Activated CD4-positive, alpha-beta T cell treated with anti-CD3 and anti-CD28 coated beads, Interleukin-2, amount 10 ng/mL, durations not matched to agents 7 days and 5 days (primary cell): ENCODE data around the gene NCKAP5L. TPM values are rescaled to one million over a fixed set of nuclear protein-coding genes. Genes with fewer than 3 reads are reported as not detected.
"Not testable (repeated sequence)": the region's sequence is repeated elsewhere in the genome, so short reads cannot be mapped to it uniquely, and the experiment has no call there.

ENCODE experiments used
- CTCF ChIA-PET: fragments of 350-600 bp; sonication (Branson Sonifier 250); formaldehyde crosslinking; loops from one replicate; lab custom pipeline; 2021; ENCODE audit warnings: antibody characterized with exemption; lab: Charles Lee
- POLR2A ChIA-PET: fragments of 350-600 bp; sonication (Branson Sonifier 250); formaldehyde crosslinking; loops from one replicate; lab custom pipeline; 2021; ENCODE audit warnings: antibody characterized with exemption; lab: Charles Lee
- DNase-seq: peaks from one replicate; pipeline ENCODE4 v3.0.0-alpha.2; 2020
- H3K27ac Mint-ChIP-seq: one replicate; pipeline ENCODE4 v1.8.0; 2021; ENCODE audit warnings: mild to moderate bottlenecking, moderate library complexity, mixed read lengths
- H3K27me3 Mint-ChIP-seq: one replicate; pipeline ENCODE4 v1.8.0; 2021; ENCODE audit warnings: mixed read lengths
- H3K36me3 Mint-ChIP-seq: one replicate; pipeline ENCODE4 v1.8.0; 2021; ENCODE audit warnings: low read depth, mixed read lengths
- H3K4me1 Mint-ChIP-seq: one replicate; pipeline ENCODE4 v1.8.0; 2021; ENCODE audit warnings: mixed read lengths
- H3K4me3 Mint-ChIP-seq: one replicate; pipeline ENCODE4 v1.8.0; 2021; ENCODE audit warnings: mild to moderate bottlenecking, moderate library complexity, mixed read lengths
- H3K9me3 Mint-ChIP-seq: one replicate; pipeline ENCODE4 v1.8.0; 2021; ENCODE audit warnings: mixed read lengths
- total RNA-seq, 2 experiments: library from RNA; stranded (reverse); gene quantifications; one replicate each; pipeline ENCODE4 v1.2.3, GENCODE V29; 2021

Gene NCKAP5L
- total RNA-seq, 2 experiments from 2014 or later = 4.0 to 4.5 TPM

- H3K9me3 Mint-ChIP-seq = no peaks in the 10 kb centered on the region
- H3K27me3 Mint-ChIP-seq = peaks cover 17% of the 10 kb centered on the region
- ChIA-PET POLR2A (no interaction called here), CTCF (interaction anchor here (1.0 to 3.5 kb wide), 10 partner anchors 14 to 115 kb away, joined by 3 to 13 read pairs (median 6); partner anchors contain the start of gene TMBIM6)
- H3K27ac Mint-ChIP-seq = no peak overlapping the region
- DNase-seq = no peak
- no peak overlapping the region for H3K4me3 Mint-ChIP-seq
- H3K4me1 Mint-ChIP-seq = peaks cover 13% of the 10 kb centered on the region
- H3K36me3 Mint-ChIP-seq = no peaks in the 10 kb centered on the region
These were observed 51.4 kb downstream of the NCKAP5L start for GRCh38 chr12:49776858-49777257.

- Mint-ChIP-seq H3K27ac (no peak overlapping the region), H3K4me1 (peaks cover 13% of the 10 kb centered on the region), H3K27me3 (peaks cover 14% of the 10 kb centered on the region), H3K36me3 (no peaks in the 10 kb centered on the region), H3K9me3 (no peaks in the 10 kb centered on the region), H3K4me3 (no peak overlapping the region)
- POLR2A ChIA-PET = no interaction called here
- CTCF ChIA-PET = interaction anchor here (2.2 to 3.5 kb wide), 3 partner anchors 19 to 62 kb away, joined by 4 to 13 read pairs (median 11); no protein-coding TSS in a partner anchor
- peak; percentile 67 for DNase-seq
These were observed 51.8 kb downstream of the NCKAP5L start for GRCh38 chr12:49776413-49776812.

GRCh38 chr12:49773102-49773501 is 55.1 kb downstream of the NCKAP5L start:
- H3K36me3 Mint-ChIP-seq, H3K9me3 Mint-ChIP-seq, H3K27ac Mint-ChIP-seq, H3K27me3 Mint-ChIP-seq, POLR2A ChIA-PET, H3K4me1 Mint-ChIP-seq, H3K4me3 Mint-ChIP-seq, DNase-seq: not testable (repeated sequence)
- CTCF ChIA-PET = interaction anchor here (0.7 to 3.4 kb wide), 4 partner anchors 11 to 290 kb away, joined by 3 to 17 read pairs (median 4); no protein-coding TSS in a partner anchor

GRCh38 chr12:49767333-49767732 is 60.9 kb downstream of the NCKAP5L start:
- ChIA-PET CTCF (interaction anchor here (0.7 to 3.5 kb wide), 5 partner anchors 11 to 181 kb away, joined by 3 to 10 read pairs (median 4); partner anchors contain the start of gene TMBIM6), POLR2A (no interaction called here)
- H3K9me3 Mint-ChIP-seq = no peaks in the 10 kb centered on the region
- no peak for DNase-seq
- no peak overlapping the region for H3K4me3 Mint-ChIP-seq
- peaks cover 35% of the 10 kb centered on the region for H3K4me1 Mint-ChIP-seq
- H3K27me3 Mint-ChIP-seq = no peaks in the 10 kb centered on the region
- peaks cover 31% of the 10 kb centered on the region for H3K36me3 Mint-ChIP-seq
- H3K27ac Mint-ChIP-seq = no peak overlapping the region

GRCh38 chr12:49766115-49766455 is 62.1 kb downstream of the NCKAP5L start:
- no peaks in the 10 kb centered on the region for H3K9me3 Mint-ChIP-seq
- H3K4me1 Mint-ChIP-seq = peaks cover 47% of the 10 kb centered on the region
- ChIA-PET POLR2A (no interaction called here), CTCF (interaction anchor here (1.1 to 1.6 kb wide), 3 partner anchors 12 to 58 kb away, joined by 3 to 7 read pairs (median 4); no protein-coding TSS in a partner anchor)
- peaks cover 40% of the 10 kb centered on the region for H3K36me3 Mint-ChIP-seq
- no peak overlapping the region for H3K27ac Mint-ChIP-seq
- DNase-seq = no peak
- H3K27me3 Mint-ChIP-seq = no peaks in the 10 kb centered on the region
- H3K4me3 Mint-ChIP-seq = no peak overlapping the region

- peak overlapping the region; percentile 83 for H3K27ac Mint-ChIP-seq
- POLR2A ChIA-PET = no interaction called here
- no peak for DNase-seq
- CTCF ChIA-PET = interaction anchor here (1.1 to 4.8 kb wide), 5 partner anchors 8 to 143 kb away, joined by 3 to 26 read pairs (median 12); partner anchors contain the start of gene TMBIM6
- H3K36me3 Mint-ChIP-seq = peaks cover 43% of the 10 kb centered on the region
- no peak overlapping the region for H3K4me3 Mint-ChIP-seq
- H3K27me3 Mint-ChIP-seq = no peaks in the 10 kb centered on the region
- H3K4me1 Mint-ChIP-seq = peaks cover 50% of the 10 kb centered on the region
- no peaks in the 10 kb centered on the region for H3K9me3 Mint-ChIP-seq
These were observed 64.1 kb downstream of the NCKAP5L start for GRCh38 chr12:49764126-49764525.

GRCh38 chr12:49763006-49763591 is 65.1 kb downstream of the NCKAP5L start:
- peak; percentile 81 for DNase-seq
- Mint-ChIP-seq H3K27ac (peak overlapping the region; percentile 83), H3K4me1 (peaks cover 53% of the 10 kb centered on the region), H3K4me3 (peak overlapping the region; percentile 8), H3K27me3 (no peaks in the 10 kb centered on the region), H3K36me3 (peaks cover 53% of the 10 kb centered on the region), H3K9me3 (no peaks in the 10 kb centered on the region)
- CTCF ChIA-PET = interaction anchor here (0.8 to 4.8 kb wide), 10 partner anchors 9 to 89 kb away, joined by 3 to 26 read pairs (median 5); partner anchors contain the start of gene TMBIM6
- POLR2A ChIA-PET = interaction anchor here (1.0 kb wide), 1 partner anchor 22 kb away, joined by 8 read pairs; the partner anchor contains the start of gene TMBIM6

GRCh38 chr12:49762468-49762847 is 65.8 kb downstream of the NCKAP5L start:
- ChIA-PET POLR2A (interaction anchor here (0.6 to 1.0 kb wide), 3 partner anchors 21 to 81 kb away, joined by 4 to 8 read pairs (median 5); partner anchors contain the start of genes BCDIN3D, NCKAP5L and TMBIM6), CTCF (interaction anchor here (0.8 to 4.8 kb wide), 11 partner anchors 8 to 145 kb away, joined by 3 to 26 read pairs (median 4); partner anchors contain the start of gene TMBIM6)
- peaks cover 52% of the 10 kb centered on the region for H3K4me1 Mint-ChIP-seq
- peak; percentile 22 for DNase-seq
- no peaks in the 10 kb centered on the region for H3K27me3 Mint-ChIP-seq
- H3K36me3 Mint-ChIP-seq = peaks cover 57% of the 10 kb centered on the region
- peak overlapping the region; percentile 83 for H3K27ac Mint-ChIP-seq
- no peak overlapping the region for H3K4me3 Mint-ChIP-seq
- H3K9me3 Mint-ChIP-seq = no peaks in the 10 kb centered on the region

- H3K9me3 Mint-ChIP-seq = no peaks in the 10 kb centered on the region
- H3K27me3 Mint-ChIP-seq = no peaks in the 10 kb centered on the region
- peaks cover 52% of the 10 kb centered on the region for H3K4me1 Mint-ChIP-seq
- no peak for DNase-seq
- ChIA-PET POLR2A (interaction anchor here (0.6 to 1.0 kb wide), 3 partner anchors 20 to 81 kb away, joined by 4 to 8 read pairs (median 5); partner anchors contain the start of genes BCDIN3D, NCKAP5L and TMBIM6), CTCF (interaction anchor here (0.8 to 4.8 kb wide), 12 partner anchors 8 to 145 kb away, joined by 3 to 26 read pairs (median 5); partner anchors contain the start of gene TMBIM6)
- H3K4me3 Mint-ChIP-seq = no peak overlapping the region
- H3K36me3 Mint-ChIP-seq = peaks cover 63% of the 10 kb centered on the region
- H3K27ac Mint-ChIP-seq = peak overlapping the region; percentile 83
These were observed 66.3 kb downstream of the NCKAP5L start for GRCh38 chr12:49761677-49762467.

GRCh38 chr12:49750996-49751393 is 77.2 kb downstream of the NCKAP5L start:
- CTCF ChIA-PET = interaction anchor here (1.0 kb wide), 1 partner anchor 9 kb away, joined by 4 read pairs; the partner anchor contains the start of gene TMBIM6
- no peaks in the 10 kb centered on the region for H3K9me3 Mint-ChIP-seq

GRCh38 chr12:49750027-49750995 is 77.9 kb downstream of the NCKAP5L start:
- Mint-ChIP-seq H3K4me1 (peaks cover 73% of the 10 kb centered on the region), H3K27ac (peak overlapping the region; percentile 81), H3K4me3 (peak overlapping the region; percentile 37), H3K36me3 (peaks cover 45% of the 10 kb centered on the region), H3K9me3 (no peaks in the 10 kb centered on the region), H3K27me3 (no peaks in the 10 kb centered on the region)
- DNase-seq = peak; percentile 44
- ChIA-PET POLR2A (no interaction called here), CTCF (interaction anchor here (1.2 to 1.6 kb wide), 2 partner anchors 9 to 12 kb away, joined by 6 read pairs; partner anchors contain the start of gene TMBIM6)

More at GRCh38 chr12:49750996-49751393, 77.2 kb downstream of the NCKAP5L start:
- POLR2A ChIA-PET = no interaction called here
- peak overlapping the region; percentile 81 for H3K27ac Mint-ChIP-seq
- no peak for DNase-seq
- peaks cover 73% of the 10 kb centered on the region for H3K4me1 Mint-ChIP-seq
- peaks cover 47% of the 10 kb centered on the region for H3K36me3 Mint-ChIP-seq
- no peaks in the 10 kb centered on the region for H3K27me3 Mint-ChIP-seq
- H3K4me3 Mint-ChIP-seq = peak overlapping the region; percentile 11
